ENCODE measurements around the gene IL20RB. TPM values are rescaled to one million over a fixed set of nuclear protein-coding genes. Genes with fewer than 3 reads are reported as not detected.

The IL20RB gene, protein sequence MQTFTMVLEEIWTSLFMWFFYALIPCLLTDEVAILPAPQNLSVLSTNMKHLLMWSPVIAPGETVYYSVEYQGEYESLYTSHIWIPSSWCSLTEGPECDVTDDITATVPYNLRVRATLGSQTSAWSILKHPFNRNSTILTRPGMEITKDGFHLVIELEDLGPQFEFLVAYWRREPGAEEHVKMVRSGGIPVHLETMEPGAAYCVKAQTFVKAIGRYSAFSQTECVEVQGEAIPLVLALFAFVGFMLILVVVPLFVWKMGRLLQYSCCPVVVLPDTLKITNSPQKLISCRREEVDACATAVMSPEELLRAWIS
- 0.14 TPM in 1 of 2 replicates, not detected in the other for total RNA-seq

- no peak for TF ChIP-seq CTCF (conservative IDR thresholded peaks at IDR 0.05; ENCODE audit: low read depth, low read length)
- DNase-seq (ENCODE audit: low read depth) = no peak
- H3K4me3 ChIP-seq (ENCODE audit: low read depth, low read length) = no peak within 1 kb of the TSS
Measured at GRCh38 chr3:136957751-136958288, at the start of gene IL20RB. TSS of gene IL20RB (plus strand) at chr3:136957983. CDS start at chr3:136958114, 131 bp downstream.

DNA sequence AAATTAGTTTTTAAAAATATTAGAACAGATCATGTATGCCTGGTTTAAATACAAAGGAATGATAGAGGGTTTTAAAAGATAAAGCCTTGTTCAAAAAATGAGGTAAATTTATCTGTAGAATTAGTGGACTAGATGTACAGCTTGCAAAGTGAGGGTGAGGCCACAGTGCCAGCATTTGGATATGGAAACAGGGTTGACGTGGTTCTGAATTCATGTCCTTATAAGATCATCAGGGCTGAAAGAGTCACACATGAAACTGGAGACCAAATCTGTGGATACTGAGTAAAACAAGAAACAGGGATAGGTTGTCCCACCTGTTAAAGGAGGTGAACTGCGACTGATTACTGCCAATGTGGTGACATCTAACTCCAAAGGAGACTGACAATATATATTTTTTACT is 49.5 kb upstream of the IL20RB start:
- no peak for TF ChIP-seq CTCF (conservative IDR thresholded peaks at IDR 0.05; ENCODE audit: low read depth, low read length)
- DNase-seq (ENCODE audit: low read depth) = no peak
- no peak overlapping the region for H3K4me3 ChIP-seq (ENCODE audit: low read depth, low read length)

GRCh38 chr3:136909187-136909586 is 48.6 kb upstream of the IL20RB start:
- no peak overlapping the region for H3K4me3 ChIP-seq (ENCODE audit: low read depth, low read length)
- DNase-seq (ENCODE audit: low read depth) = no peak
- TF ChIP-seq CTCF (conservative IDR thresholded peaks at IDR 0.05; ENCODE audit: low read depth, low read length) = no peak

DNA sequence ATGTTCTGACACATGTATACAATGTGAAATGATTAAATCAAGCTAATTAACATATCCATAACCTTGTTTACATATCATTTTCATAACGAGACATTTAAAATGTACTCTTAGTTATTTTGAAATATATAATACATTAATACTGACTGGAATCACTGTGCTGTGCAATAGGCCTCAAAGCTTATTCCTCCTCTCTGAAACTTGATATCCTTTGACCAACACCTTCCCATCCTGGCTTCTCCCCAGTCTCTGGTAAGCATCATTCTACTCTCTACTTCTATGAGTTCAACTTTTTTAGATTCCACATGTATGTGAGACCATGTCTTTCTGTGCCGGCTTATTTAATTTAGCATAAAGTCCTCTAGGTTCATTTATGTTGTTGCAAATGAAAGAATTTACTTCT is 47.1 kb upstream of the IL20RB start:
- TF ChIP-seq CTCF (conservative IDR thresholded peaks at IDR 0.05; ENCODE audit: low read depth, low read length) = no peak
- DNase-seq (ENCODE audit: low read depth) = no peak
- H3K4me3 ChIP-seq (ENCODE audit: low read depth, low read length) = no peak overlapping the region

GRCh38 chr3:136913168-136913567 is 44.6 kb upstream of the IL20RB start:
- no peak for DNase-seq (ENCODE audit: low read depth)
- no peak for TF ChIP-seq CTCF (conservative IDR thresholded peaks at IDR 0.05; ENCODE audit: low read depth, low read length)
- H3K4me3 ChIP-seq (ENCODE audit: low read depth, low read length) = no peak overlapping the region

- no peak overlapping the region for H3K4me3 ChIP-seq (ENCODE audit: low read depth, low read length)
- TF ChIP-seq CTCF (conservative IDR thresholded peaks at IDR 0.05; ENCODE audit: low read depth, low read length) = no peak
- DNase-seq (ENCODE audit: low read depth) = no peak
Measured at GRCh38 chr3:136914739-136915138, 43.0 kb upstream of the IL20RB start.

- no peak overlapping the region for H3K4me3 ChIP-seq (ENCODE audit: low read depth, low read length)
- no peak for TF ChIP-seq CTCF (conservative IDR thresholded peaks at IDR 0.05; ENCODE audit: low read depth, low read length)
- DNase-seq (ENCODE audit: low read depth) = no peak
Measured at GRCh38 chr3:136916223-136916622, 41.6 kb upstream of the IL20RB start.

Data from epithelial cell of proximal tubule (primary cell).